Measurements from ENCODE around the gene MSRB3.
"Not testable (repeated sequence)": the region's sequence is repeated elsewhere in the genome, so short reads cannot be mapped to it uniquely, and the experiment has no call there.

Gene MSRB3

GRCh38 chr12:65460063-65460462 is 181.6 kb downstream of the MSRB3 start:
- no peak for DNase-seq

- DNase-seq = no peak
Observed at GRCh38 chr12:65461017-65461416, 182.5 kb downstream of the MSRB3 start.

GRCh38 chr12:65462484-65462883 is 184.0 kb downstream of the MSRB3 start:
- no peak for DNase-seq

- no peak for DNase-seq
Observed at GRCh38 chr12:65463082-65463481, 184.6 kb downstream of the MSRB3 start.

GRCh38 chr12:65463611-65464010 is 185.1 kb downstream of the MSRB3 start:
- DNase-seq = no peak

GRCh38 chr12:65464930-65465329 is 186.4 kb downstream of the MSRB3 start:
- DNase-seq = no peak

- DNase-seq = no peak
Observed at GRCh38 chr12:65465766-65466547, 187.5 kb downstream of the MSRB3 start.

- DNase-seq = no peak
Observed at GRCh38 chr12:65466911-65467310, 188.4 kb downstream of the MSRB3 start.

- DNase-seq = no peak
Observed at GRCh38 chr12:65470256-65470655, 191.8 kb downstream of the MSRB3 start.

- no peak for DNase-seq
Observed at GRCh38 chr12:65472079-65472478, 193.6 kb downstream of the MSRB3 start.

- DNase-seq = no peak
Observed at GRCh38 chr12:65474831-65475230, 196.3 kb downstream of the MSRB3 start.

GRCh38 chr12:65477721-65478120 is 199.2 kb downstream of the MSRB3 start:
- no peak for DNase-seq

GRCh38 chr12:65483891-65484516 is 205.5 kb downstream of the MSRB3 start:
- DNase-seq = not testable (repeated sequence)

- DNase-seq = no peak
Observed at GRCh38 chr12:65488197-65488596, 209.7 kb downstream of the MSRB3 start.

- DNase-seq = no peak
Observed at GRCh38 chr12:65490250-65490649, 211.8 kb downstream of the MSRB3 start.

- DNase-seq = no peak
Observed at GRCh38 chr12:65492998-65493912, 214.8 kb downstream of the MSRB3 start.

GRCh38 chr12:65493913-65494245 is 215.4 kb downstream of the MSRB3 start:
- DNase-seq = no peak

GRCh38 chr12:65494537-65494936 is 216.1 kb downstream of the MSRB3 start:
- no peak for DNase-seq

GRCh38 chr12:65495233-65495632 is 216.8 kb downstream of the MSRB3 start:
- DNase-seq = no peak

GRCh38 chr12:65496617-65497016 is 218.1 kb downstream of the MSRB3 start:
- DNase-seq = no peak

GRCh38 chr12:65497660-65498059 is 219.2 kb downstream of the MSRB3 start:
- no peak for DNase-seq

GRCh38 chr12:65499167-65499566 is 220.7 kb downstream of the MSRB3 start:
- no peak for DNase-seq

GRCh38 chr12:65500091-65500900 is 221.8 kb downstream of the MSRB3 start:
- no peak for DNase-seq
